ENCODE results near the gene ARAP1.

DNA sequence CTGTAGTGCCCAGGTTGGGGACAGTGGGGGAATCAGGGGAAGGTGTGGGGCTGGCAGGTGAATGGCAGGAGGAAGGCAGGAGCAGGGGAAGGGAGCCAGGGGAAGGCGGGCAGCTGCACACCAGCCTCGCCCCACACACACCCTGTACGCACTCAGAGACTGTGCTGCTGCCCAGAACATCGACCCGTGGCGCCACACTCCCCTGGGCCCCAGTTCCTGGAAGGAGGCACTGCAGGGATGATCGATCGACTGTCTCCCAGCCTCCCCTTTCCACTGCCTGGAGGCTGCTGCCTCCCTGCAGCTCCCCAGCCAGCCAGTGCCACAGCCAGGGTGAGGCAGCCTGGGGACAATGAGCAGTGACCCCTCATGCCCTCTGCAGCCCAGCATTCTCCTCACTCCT lies 97.2 kb downstream of the ARAP1 start:
- TF ChIP-seq EZH2 (IDR thresholded peaks at IDR 0.05; ENCODE audit: low read length, missing control alignments) = no peak
- TF ChIP-seq, protein P1, sequence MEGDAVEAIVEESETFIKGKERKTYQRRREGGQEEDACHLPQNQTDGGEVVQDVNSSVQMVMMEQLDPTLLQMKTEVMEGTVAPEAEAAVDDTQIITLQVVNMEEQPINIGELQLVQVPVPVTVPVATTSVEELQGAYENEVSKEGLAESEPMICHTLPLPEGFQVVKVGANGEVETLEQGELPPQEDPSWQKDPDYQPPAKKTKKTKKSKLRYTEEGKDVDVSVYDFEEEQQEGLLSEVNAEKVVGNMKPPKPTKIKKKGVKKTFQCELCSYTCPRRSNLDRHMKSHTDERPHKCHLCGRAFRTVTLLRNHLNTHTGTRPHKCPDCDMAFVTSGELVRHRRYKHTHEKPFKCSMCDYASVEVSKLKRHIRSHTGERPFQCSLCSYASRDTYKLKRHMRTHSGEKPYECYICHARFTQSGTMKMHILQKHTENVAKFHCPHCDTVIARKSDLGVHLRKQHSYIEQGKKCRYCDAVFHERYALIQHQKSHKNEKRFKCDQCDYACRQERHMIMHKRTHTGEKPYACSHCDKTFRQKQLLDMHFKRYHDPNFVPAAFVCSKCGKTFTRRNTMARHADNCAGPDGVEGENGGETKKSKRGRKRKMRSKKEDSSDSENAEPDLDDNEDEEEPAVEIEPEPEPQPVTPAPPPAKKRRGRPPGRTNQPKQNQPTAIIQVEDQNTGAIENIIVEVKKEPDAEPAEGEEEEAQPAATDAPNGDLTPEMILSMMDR (conservative IDR thresholded peaks at IDR 0.05 in 1 of 2, IDR thresholded peaks at IDR 0.05 in 1 of 2; ENCODE audit: low read depth in 1 of 2, low read length in 2 of 2) = no peak
